CD4-positive, alpha-beta T cell (primary cell): ENCODE measurements around the gene ZNF536. TPM values are rescaled to one million over a fixed set of nuclear protein-coding genes. Genes with fewer than 3 reads are reported as not detected.

Source experiments
- ATAC-seq: fragments of 200-7000 bp; cut with Tn5 transposase; one replicate; pipeline ENCODE4 v1.10.0; 2022; ENCODE audit warnings: mild to moderate bottlenecking; ENCODE audit not compliant: poor library complexity
- CTCF ChIA-PET: fragments of 350-600 bp; sonication (Branson Sonifier 250); formaldehyde crosslinking; loops from one replicate; lab custom pipeline; 2021; ENCODE audit warnings: antibody characterized with exemption, inconsistent platforms; lab: Charles Lee
- POLR2A ChIA-PET: fragments of 350-600 bp; sonication (Branson Sonifier 250); formaldehyde crosslinking; loops from one replicate; lab custom pipeline; 2021; ENCODE audit warnings: antibody characterized with exemption, inconsistent platforms; lab: Charles Lee
- DNase-seq, 14 experiments: peaks; one replicate each; pipeline ENCODE4 v3.0.0-alpha.2; 2013 to 2020; ENCODE audit warnings: mixed read lengths in 2 of 14
- H3K27ac ChIP-seq, 2 donors: one replicate each; pipeline versions ENCODE4 v1.5.1 to v1.7.0; 2013; ENCODE audit warnings: low read length in 2 of 2, low read depth in 1 of 2, mild to moderate bottlenecking in 1 of 2
- H3K27me3 ChIP-seq, 2 experiments: 1 replicate in 1 of 2; 2 replicates in 1 of 2; pipeline versions ENCODE4 v1.6.1 to v1.7.0; 2013; ENCODE audit warnings: low read length in 2 of 2, control low read depth in 1 of 2, mild to moderate bottlenecking in 1 of 2, moderate library complexity in 1 of 2; ENCODE audit not compliant: insufficient read depth in 2 of 2, control insufficient read depth in 1 of 2
- H3K36me3 ChIP-seq: one replicate; pipeline ENCODE4 v1.6.1; 2013; ENCODE audit warnings: low read length, control low read depth; ENCODE audit not compliant: insufficient read depth
- H3K4me1 ChIP-seq: one replicate; pipeline ENCODE4 v1.6.1; 2013; ENCODE audit warnings: low read length, control low read depth; ENCODE audit not compliant: insufficient read depth
- H3K4me3 ChIP-seq: one replicate; pipeline ENCODE4 v1.5.1; 2013; ENCODE audit warnings: mild to moderate bottlenecking, low read length, moderate library complexity
- H3K9me3 ChIP-seq, 2 experiments: 1 replicate in 1 of 2; 2 replicates in 1 of 2; pipeline versions ENCODE4 v1.6.1 to v1.7.0; 2013; ENCODE audit warnings: low read length in 2 of 2, mild to moderate bottlenecking in 2 of 2, control low read depth in 1 of 2, moderate library complexity in 1 of 2; ENCODE audit not compliant: control insufficient read depth in 1 of 2, insufficient read depth in 1 of 2
- H3K27ac Mint-ChIP-seq: one replicate; pipeline ENCODE4 v1.8.0; 2020; ENCODE audit warnings: mixed read lengths
- H3K27me3 Mint-ChIP-seq: one replicate; pipeline ENCODE4 v1.8.0; 2021; ENCODE audit warnings: mixed read lengths
- H3K36me3 Mint-ChIP-seq: one replicate; pipeline ENCODE4 v1.8.0; 2021; ENCODE audit warnings: low read depth, mixed read lengths
- H3K4me1 Mint-ChIP-seq: one replicate; pipeline ENCODE4 v1.8.0; 2021; ENCODE audit warnings: low read depth, mixed read lengths
- H3K4me3 Mint-ChIP-seq: one replicate; pipeline ENCODE4 v1.8.0; 2020; ENCODE audit warnings: mild to moderate bottlenecking, mixed read lengths
- H3K9me3 Mint-ChIP-seq: one replicate; pipeline ENCODE4 v1.8.0; 2020; ENCODE audit warnings: mixed read lengths
- intact Hi-C, 2 experiments: fragments of 100-400 bp; cut with DNase I in 1 of 2; cut with micrococcal nuclease in 1 of 2; formaldehyde crosslinking; loops; one replicate each; pipeline versions ENCODE4 v1.15.1 to v1.9.0; 2023 to 2025; cut with DNase I, micrococcal nuclease
- total RNA-seq, 174 experiments: library from RNA in 2 of 174; stranded (reverse) in 2 of 174; gene quantifications; one replicate each; pipeline ENCODE4 v1.2.3 and lab custom pipeline; 2021 to 2026
- TF ChIP-seq, protein P1 (sequence below): fragments of 200-600 bp; IDR thresholded peaks from one replicate; pipeline ENCODE4 v1.8.0; 2022; ENCODE audit warnings: antibody characterized with exemption, mild to moderate bottlenecking

The ZNF536 gene
- total RNA-seq, 2 experiments from 2014 or later, result not detected

DNA sequence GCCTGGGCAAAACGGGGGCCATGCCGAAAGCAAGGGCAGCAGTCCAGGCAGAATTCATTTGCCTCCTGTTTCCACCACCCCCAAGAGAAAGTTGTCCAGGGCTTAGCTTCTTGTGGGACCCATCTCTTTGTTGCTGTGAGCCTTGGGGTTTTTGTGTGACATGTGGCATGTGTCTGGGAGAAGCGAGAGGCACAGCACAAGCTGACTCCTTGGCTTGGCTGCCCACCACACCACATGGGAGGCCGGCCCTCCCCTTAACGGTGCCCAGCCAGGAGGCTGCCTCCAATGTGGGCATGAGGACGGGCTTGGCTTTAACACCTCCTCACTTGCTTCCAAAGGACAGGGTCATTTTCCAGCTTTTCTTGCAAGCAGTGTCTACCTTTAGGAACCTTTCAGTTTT lies 81.6 kb downstream of the ZNF536 start:
- no peaks in the 10 kb centered on the region for H3K36me3 Mint-ChIP-seq
- no peak overlapping the region for H3K27ac ChIP-seq
- CTCF ChIA-PET, result no interaction called here
- no peaks in the 10 kb centered on the region for H3K27me3 ChIP-seq
- H3K4me1 ChIP-seq, result no peaks in the 10 kb centered on the region
- intact Hi-C loops, result no loop called here
- TF ChIP-seq, protein P1, sequence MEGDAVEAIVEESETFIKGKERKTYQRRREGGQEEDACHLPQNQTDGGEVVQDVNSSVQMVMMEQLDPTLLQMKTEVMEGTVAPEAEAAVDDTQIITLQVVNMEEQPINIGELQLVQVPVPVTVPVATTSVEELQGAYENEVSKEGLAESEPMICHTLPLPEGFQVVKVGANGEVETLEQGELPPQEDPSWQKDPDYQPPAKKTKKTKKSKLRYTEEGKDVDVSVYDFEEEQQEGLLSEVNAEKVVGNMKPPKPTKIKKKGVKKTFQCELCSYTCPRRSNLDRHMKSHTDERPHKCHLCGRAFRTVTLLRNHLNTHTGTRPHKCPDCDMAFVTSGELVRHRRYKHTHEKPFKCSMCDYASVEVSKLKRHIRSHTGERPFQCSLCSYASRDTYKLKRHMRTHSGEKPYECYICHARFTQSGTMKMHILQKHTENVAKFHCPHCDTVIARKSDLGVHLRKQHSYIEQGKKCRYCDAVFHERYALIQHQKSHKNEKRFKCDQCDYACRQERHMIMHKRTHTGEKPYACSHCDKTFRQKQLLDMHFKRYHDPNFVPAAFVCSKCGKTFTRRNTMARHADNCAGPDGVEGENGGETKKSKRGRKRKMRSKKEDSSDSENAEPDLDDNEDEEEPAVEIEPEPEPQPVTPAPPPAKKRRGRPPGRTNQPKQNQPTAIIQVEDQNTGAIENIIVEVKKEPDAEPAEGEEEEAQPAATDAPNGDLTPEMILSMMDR, result no peak
- peaks cover 14% of the 10 kb centered on the region for H3K27me3 Mint-ChIP-seq
- no peaks in the 10 kb centered on the region for H3K36me3 ChIP-seq
- H3K27ac Mint-ChIP-seq, result no peak overlapping the region
- H3K4me3 ChIP-seq, result no peak overlapping the region
- H3K9me3 ChIP-seq, result peaks cover 0 to 14% of the 10 kb centered on the region in 2 experiments
- H3K4me1 Mint-ChIP-seq, result no peaks in the 10 kb centered on the region
- ATAC-seq (no peak), DNase-seq (no peak)
- no peaks in the 10 kb centered on the region for H3K9me3 Mint-ChIP-seq
- H3K4me3 Mint-ChIP-seq, result no peak overlapping the region
- POLR2A ChIA-PET, result no interaction called here

DNA sequence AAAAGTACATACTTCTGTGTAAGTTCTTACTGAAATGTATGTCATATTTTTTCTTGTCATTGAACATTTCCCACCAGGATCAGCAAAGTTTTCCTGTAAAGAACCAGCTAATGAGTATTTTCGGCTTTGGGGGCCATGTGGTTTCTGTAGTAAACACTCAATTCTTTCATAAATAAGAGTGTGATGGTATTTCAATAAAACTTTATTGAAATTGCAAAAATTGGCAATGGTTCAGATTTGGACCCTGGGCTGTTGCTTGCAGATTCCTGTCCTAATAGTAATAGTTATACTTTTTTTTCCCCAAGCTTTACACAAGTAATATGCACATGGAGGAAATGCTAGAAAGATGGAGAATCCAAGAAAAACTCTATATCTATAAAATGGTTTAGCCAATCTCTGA lies 83.7 kb downstream of the ZNF536 start:
- H3K36me3 Mint-ChIP-seq, result no peaks in the 10 kb centered on the region
- H3K4me1 Mint-ChIP-seq, result no peaks in the 10 kb centered on the region
- POLR2A ChIA-PET, result no interaction called here
- no peak for ATAC-seq
- intact Hi-C loops, result no loop called here
- H3K27ac Mint-ChIP-seq, result no peak overlapping the region
- Histone ChIP-seq H3K4me3 (no peak overlapping the region), H3K9me3 (peaks cover 4 to 24% of the 10 kb centered on the region in 2 experiments), H3K27me3 (no peaks in the 10 kb centered on the region), H3K4me1 (no peaks in the 10 kb centered on the region), H3K27ac (no peak overlapping the region), H3K36me3 (no peaks in the 10 kb centered on the region)
- H3K4me3 Mint-ChIP-seq, result no peak overlapping the region
- CTCF ChIA-PET, result no interaction called here
- no peaks in the 10 kb centered on the region for H3K27me3 Mint-ChIP-seq
- no peak for DNase-seq
- H3K9me3 Mint-ChIP-seq, result no peaks in the 10 kb centered on the region
- TF ChIP-seq, protein P1, result no peak

DNA sequence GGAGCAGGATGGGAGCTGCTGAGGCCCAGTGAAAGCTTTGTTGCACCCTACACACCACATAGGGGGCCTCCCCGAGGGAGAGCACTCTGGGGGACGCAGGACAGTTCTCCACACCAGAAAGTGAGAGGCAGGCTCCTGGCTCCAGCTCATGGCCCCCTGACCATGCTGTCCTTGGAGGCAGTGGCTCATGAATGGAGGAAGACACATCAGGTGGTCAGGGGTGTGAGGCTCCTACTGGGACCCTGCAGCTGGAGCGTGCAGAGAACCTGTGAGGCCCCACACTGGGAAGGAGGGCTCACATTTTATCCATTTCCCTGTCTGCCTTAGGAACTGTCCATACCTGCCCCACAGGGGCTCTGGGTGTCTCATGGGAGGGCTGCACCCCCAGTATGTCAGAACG lies 85.3 kb downstream of the ZNF536 start:
- ChIA-PET POLR2A (no interaction called here), CTCF (no interaction called here)
- Mint-ChIP-seq H3K36me3 (no peaks in the 10 kb centered on the region), H3K27ac (no peak overlapping the region), H3K4me3 (no peak overlapping the region), H3K27me3 (no peaks in the 10 kb centered on the region), H3K4me1 (no peaks in the 10 kb centered on the region), H3K9me3 (no peaks in the 10 kb centered on the region)
- intact Hi-C loops, result no loop called here
- no peaks in the 10 kb centered on the region for H3K4me1 ChIP-seq
- H3K4me3 ChIP-seq, result no peak overlapping the region
- no peak overlapping the region for H3K27ac ChIP-seq
- DNase-seq (no peak), ATAC-seq (no peak)
- H3K27me3 ChIP-seq, result no peaks in the 10 kb centered on the region
- peaks cover 4 to 35% of the 10 kb centered on the region in 2 experiments for H3K9me3 ChIP-seq
- no peaks in the 10 kb centered on the region for H3K36me3 ChIP-seq
- TF ChIP-seq, protein P1, result no peak
